Fibroblast of mammary gland (primary cell): ENCODE results near the gene HSD17B4.

ENCODE experiments used
- DNase-seq: peaks from one replicate; pipeline ENCODE4 v3.0.0-alpha.2; 2010; ENCODE audit warnings: low read depth
- H3K4me3 ChIP-seq: 2 replicates; pipeline ENCODE4 v1.5.1; 2011; ENCODE audit warnings: low read depth, mild to moderate bottlenecking, low read length, moderate library complexity; ENCODE audit not compliant: control insufficient read depth
- TF ChIP-seq, protein P1 (sequence below): conservative IDR thresholded peaks from 2 replicates; pipeline ENCODE4 v1.5.1; 2011; ENCODE audit warnings: low read depth, low read length, inconsistent platforms; ENCODE audit not compliant: control insufficient read depth, insufficient read depth

The HSD17B4 gene

DNA sequence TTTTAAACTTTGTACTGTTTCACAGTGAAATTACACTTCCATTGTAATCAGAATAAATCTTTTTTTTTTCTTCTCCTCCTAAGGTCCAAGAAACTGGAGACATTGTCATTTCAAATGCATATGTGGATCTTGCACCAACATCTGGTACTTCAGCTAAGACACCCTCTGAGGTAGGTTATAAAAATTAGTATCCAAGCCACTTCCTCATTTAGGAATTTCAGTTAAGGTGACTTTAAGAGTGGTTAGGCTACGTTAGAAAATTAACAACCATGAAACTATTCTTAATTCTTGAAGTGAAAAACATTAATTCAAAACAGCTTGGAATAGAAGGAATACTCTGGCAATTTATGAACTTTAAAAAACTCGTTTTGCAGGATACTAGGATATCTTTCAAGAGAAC, 77.5 kb downstream of the HSD17B4 start:
- no peak for DNase-seq
- TF ChIP-seq, protein P1, sequence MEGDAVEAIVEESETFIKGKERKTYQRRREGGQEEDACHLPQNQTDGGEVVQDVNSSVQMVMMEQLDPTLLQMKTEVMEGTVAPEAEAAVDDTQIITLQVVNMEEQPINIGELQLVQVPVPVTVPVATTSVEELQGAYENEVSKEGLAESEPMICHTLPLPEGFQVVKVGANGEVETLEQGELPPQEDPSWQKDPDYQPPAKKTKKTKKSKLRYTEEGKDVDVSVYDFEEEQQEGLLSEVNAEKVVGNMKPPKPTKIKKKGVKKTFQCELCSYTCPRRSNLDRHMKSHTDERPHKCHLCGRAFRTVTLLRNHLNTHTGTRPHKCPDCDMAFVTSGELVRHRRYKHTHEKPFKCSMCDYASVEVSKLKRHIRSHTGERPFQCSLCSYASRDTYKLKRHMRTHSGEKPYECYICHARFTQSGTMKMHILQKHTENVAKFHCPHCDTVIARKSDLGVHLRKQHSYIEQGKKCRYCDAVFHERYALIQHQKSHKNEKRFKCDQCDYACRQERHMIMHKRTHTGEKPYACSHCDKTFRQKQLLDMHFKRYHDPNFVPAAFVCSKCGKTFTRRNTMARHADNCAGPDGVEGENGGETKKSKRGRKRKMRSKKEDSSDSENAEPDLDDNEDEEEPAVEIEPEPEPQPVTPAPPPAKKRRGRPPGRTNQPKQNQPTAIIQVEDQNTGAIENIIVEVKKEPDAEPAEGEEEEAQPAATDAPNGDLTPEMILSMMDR = no peak
- H3K4me3 ChIP-seq = no peak overlapping the region

DNA sequence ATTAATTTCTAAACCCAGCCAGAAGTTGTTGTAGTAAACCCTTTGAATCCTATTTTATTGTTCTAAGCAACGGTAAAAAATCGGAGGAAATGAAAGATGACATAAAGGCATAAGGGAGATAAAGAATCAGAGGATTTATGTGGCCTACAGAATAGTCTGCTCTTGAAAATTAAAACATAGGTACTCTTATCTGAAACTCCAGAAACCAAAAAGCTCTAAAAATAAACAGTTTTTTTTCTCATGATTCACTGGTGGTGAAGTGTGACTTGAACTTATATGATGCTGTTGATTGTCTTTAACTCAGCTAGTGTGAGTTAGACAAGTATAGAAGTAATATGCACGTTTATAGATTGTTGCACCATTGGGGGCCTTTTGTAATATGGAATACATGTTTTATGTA, 80.3 kb downstream of the HSD17B4 start:
- H3K4me3 ChIP-seq = no peak overlapping the region
- DNase-seq = no peak
- TF ChIP-seq, protein P1 = no peak

DNA sequence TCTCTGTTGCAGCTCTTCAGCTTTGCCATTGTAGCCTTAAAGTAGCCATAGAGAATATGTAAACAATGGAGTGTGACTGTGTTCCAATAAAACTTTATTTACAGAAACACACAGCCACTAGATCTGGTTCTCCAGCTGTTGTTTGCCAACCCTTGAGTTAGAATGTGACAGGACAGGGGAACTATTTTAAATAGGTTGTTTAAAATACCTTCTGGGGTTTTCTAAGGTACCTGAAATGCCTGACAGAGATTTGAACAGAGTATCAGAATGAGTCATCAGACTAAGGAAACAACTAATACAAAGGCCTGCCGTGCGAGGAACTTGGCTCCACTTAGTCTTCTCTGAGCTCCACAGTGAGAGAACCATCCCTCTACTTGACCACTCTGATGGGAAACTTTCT, 85.4 kb downstream of the HSD17B4 start:
- peak; percentile 9 for DNase-seq
- H3K4me3 ChIP-seq = no peak overlapping the region
- TF ChIP-seq, protein P1 = no peak

DNA sequence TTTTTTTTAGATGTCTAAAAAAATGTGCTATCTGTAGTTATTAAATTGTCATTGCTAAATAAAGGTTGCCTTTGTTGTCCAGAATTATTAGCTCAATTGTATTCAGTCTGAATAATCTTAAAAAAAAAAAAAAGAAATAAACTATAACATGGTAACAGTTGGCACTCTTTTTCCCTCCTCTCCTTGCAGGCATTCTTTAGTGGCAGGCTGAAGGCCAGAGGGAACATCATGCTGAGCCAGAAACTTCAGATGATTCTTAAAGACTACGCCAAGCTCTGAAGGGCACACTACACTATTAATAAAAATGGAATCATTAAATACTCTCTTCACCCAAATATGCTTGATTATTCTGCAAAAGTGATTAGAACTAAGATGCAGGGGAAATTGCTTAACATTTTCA, 89.4 kb downstream of the HSD17B4 start:
- TF ChIP-seq, protein P1 = no peak
- no peak for DNase-seq
- no peak overlapping the region for H3K4me3 ChIP-seq

DNA sequence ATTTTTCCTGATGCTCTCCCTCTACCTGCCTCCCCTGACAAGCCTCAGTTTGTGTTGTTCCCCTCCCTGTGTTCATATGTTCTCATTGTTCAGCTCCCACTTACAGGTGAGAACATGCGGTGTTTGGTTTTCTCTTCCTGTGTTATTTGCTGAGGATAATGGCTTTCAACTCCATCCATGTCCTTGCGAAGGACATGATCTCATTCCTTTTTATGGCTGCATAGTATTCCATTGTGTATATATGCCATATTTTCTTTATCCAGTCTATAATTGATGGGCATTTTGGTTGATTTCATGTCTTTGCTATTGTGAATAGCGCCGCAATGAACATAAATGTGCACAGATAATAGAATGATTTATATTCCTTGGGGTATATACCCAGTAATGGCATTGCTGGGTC, 99.5 kb downstream of the HSD17B4 start:
- TF ChIP-seq, protein P1 = no peak
- DNase-seq = no peak
- H3K4me3 ChIP-seq = no peak overlapping the region

DNA sequence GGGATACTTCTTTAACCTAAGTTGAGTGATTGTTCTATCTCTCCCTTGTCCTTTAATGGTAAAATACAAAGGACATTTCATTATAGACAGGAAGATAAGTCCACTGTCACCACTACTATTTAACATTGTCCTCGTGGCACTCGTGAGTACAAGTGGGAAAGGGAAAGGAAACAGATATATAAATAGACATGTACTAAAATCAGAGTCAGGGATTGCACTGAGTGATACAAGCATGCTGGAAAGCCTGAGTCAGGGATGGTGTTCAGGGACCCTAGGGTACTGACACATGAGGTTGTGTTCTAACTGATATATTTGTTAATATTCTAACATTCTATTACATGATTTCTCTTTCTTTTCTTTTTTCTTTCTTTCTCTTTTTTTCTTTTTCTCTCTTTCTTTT, 102.3 kb downstream of the HSD17B4 start:
- TF ChIP-seq, protein P1 = no peak
- no peak overlapping the region for H3K4me3 ChIP-seq
- DNase-seq = no peak

DNA sequence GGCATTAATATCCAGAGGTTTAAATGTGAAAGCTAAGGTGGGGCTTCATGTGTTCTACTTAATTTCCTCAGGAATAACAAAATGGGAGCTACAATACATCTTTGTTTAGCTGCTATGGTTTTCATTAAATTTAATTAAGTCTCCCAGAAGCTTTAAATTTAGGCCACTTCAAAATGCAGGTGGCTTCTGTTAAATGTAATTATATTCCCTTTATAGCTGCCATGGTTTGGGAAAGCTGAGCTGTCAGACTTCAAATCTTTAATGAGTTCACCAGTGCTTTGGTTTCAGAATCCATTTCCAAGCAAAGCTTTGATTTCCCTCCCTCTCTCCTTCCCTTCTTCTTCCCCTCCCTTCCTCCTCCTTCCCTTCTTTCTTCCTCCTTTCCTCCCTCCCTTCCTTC, 118.6 kb downstream of the HSD17B4 start:
- no peak overlapping the region for H3K4me3 ChIP-seq
- DNase-seq = no peak
- TF ChIP-seq, protein P1 = no peak
